IPS DF 6.9 (cell line): ENCODE measurements around the gene PKP2.
A peak's percentile ranks its signal among the peaks of the same experiment; 100 is the strongest.

ENCODE experiments used
- DNase-seq: peaks from one replicate; pipeline ENCODE4 v3.0.0-alpha.2; 2013; ENCODE audit warnings: low read depth, low spot score
- H3K27ac ChIP-seq: one replicate; pipeline ENCODE4 v1.5.1; 2013; ENCODE audit warnings: low read length, control low read depth
- H3K27me3 ChIP-seq: 2 replicates; pipeline ENCODE4 v1.6.1; 2013; ENCODE audit warnings: mild to moderate bottlenecking, low read length; ENCODE audit not compliant: control insufficient read depth, insufficient read depth
- H3K36me3 ChIP-seq: 2 replicates; pipeline ENCODE4 v1.6.1; 2013; ENCODE audit warnings: low read length; ENCODE audit not compliant: control insufficient read depth, insufficient read depth
- H3K4me1 ChIP-seq: 2 replicates; pipeline ENCODE4 v1.6.1; 2013; ENCODE audit warnings: low read length; ENCODE audit not compliant: control insufficient read depth, insufficient read depth
- H3K4me3 ChIP-seq: 2 replicates; pipeline ENCODE4 v1.5.1; 2013; ENCODE audit warnings: mild to moderate bottlenecking, low read length
- H3K9me3 ChIP-seq: 2 replicates; pipeline ENCODE4 v1.6.1; 2013; ENCODE audit warnings: low read length, inconsistent platforms; ENCODE audit not compliant: control insufficient read depth, insufficient read depth
- WGBS: extraction: QIAGEN DNeasy Blood & Tissue Kit; methylation state at CpG from one replicate; pipeline ENCODE4 v1.1.7; 2013; ENCODE audit warnings: mixed read lengths, missing lambda C conversion rate; ENCODE audit not compliant: insufficient read length, insufficient coverage; 5-methylcytosine and 5-hydroxymethylcytosine counted together

The PKP2 gene

DNA sequence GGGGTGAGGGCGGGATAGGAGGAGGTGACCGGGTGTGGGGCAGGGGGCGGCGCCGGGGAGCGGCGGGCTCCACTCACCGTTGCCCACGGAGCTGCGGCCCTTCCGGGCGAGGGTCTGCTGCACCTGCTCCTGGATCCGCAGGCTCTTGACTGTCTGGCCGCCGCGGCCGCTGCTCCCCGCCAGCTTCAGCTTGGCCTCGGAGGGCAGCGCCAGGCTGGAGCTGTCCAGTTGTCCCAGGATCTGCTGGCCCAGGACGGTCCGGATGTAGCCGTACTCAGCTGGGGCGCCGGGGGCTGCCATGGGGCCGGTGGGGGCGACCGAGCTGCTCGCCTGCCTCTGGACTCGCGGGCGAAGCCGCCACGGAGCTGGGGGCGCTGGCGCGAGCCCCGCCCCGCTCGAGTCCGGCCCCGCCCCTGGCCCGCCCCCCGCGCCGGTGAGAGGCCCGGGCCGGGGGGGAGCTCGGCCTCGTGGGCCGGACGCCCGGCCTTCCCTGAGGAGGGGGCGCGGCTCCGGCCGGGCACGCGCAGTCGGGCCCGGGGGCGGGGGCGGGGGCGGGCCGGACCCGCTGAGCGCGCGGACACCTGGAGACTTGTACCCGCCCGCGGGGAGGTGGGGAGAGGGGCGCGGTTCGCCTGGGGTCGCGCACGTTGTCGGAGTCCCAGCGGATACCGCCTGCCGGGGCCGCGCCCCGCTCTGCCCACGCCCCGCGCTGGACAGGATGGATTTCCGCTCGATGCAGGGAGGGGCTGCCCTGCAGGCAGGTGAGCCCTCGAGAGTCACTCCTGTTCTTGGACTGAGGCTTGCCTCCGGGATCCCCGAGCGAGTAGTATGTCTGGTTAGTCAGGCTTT is at the start of gene PKP2:
TSS of gene PKP2 (minus strand) at position 346 of the 849 bp plus-strand sequence. CDS start at position 300, 46 bp downstream.
- Histone ChIP-seq H3K36me3 (no peaks in the 10 kb centered on the region), H3K27me3 (no peaks in the 10 kb centered on the region), H3K27ac (no peak within 1 kb of the TSS), H3K4me1 (no peaks in the 10 kb centered on the region), H3K9me3 (no peaks in the 10 kb centered on the region), H3K4me3 (peak within 1 kb of the TSS; percentile 96; the same call in 1 of the 2 replicates)
- DNase-seq = peak; percentile 66
- no CpG with 5 or more reads among the region's 94 CpGs for WGBS

DNA sequence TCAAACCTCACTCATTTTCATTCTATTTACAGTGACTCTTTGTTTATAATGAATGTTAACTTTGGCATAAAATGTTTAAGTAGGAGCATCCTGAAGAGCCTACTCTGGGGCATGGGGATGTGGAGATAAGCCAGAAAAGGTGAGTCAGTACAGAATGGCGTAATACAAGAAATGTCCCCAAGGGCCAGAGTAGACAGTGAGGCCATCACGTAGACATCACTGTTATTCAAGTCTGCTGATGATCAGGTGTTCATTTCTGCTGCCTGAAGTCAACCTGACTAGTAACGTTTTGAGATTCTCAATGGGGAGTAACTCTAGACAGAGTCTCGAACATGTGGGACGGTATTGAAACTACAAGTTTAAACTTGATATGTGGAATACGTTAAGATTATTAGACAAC is 47.6 kb upstream of the PKP2 start:
- Histone ChIP-seq H3K36me3 (no peaks in the 10 kb centered on the region), H3K9me3 (no peaks in the 10 kb centered on the region), H3K27me3 (no peaks in the 10 kb centered on the region), H3K27ac (no peak overlapping the region), H3K4me1 (no peaks in the 10 kb centered on the region), H3K4me3 (no peak overlapping the region)
- DNase-seq = no peak
- 100% methylated on average over 1 of the region's 6 CpGs for WGBS

DNA sequence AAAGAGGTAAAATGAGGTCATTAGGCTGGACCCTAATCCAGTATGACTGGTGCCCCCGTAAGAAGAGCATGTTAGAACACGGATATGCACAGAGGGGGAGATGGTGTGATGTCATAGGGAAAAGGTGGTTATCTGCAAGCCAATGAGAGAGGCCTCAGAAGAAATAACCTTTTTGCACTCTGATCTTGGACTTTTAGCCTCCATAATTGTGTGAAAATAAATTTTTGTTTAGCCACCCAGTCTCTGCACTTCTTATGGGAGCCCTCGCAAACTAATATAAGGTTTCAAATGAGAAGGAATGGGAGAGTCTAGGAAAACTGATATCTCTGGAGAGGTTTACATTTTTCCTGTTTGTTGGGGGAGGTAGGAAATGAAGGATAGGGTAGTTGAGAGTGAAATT is 43.2 kb upstream of the PKP2 start:
- no peak for DNase-seq
- no peak overlapping the region for H3K27ac ChIP-seq
- no peaks in the 10 kb centered on the region for H3K9me3 ChIP-seq
- WGBS = no CpG with 5 or more reads among the region's 3 CpGs
- no peaks in the 10 kb centered on the region for H3K27me3 ChIP-seq
- no peak overlapping the region for H3K4me3 ChIP-seq
- H3K4me1 ChIP-seq = no peaks in the 10 kb centered on the region
- no peaks in the 10 kb centered on the region for H3K36me3 ChIP-seq

DNA sequence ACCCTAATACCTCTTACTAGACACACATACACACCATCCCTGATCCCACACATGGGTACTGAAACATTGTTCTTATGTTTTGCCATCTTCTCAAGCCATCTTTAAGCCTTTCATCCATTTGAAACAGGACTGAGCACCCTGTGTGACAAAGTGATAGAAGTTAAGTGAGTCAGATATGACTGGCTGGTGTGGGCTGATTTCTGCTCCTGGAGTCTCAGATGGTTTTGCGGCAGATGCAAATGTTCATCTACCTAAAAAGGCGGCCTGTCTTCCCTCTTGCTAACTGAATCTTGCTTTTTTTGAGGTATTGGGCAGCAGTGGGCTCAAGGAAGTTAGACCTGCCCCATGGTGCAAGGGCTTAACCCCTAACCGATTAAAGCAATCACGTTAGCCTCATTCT is 30.4 kb upstream of the PKP2 start:
- no peaks in the 10 kb centered on the region for H3K36me3 ChIP-seq
- H3K27me3 ChIP-seq = no peaks in the 10 kb centered on the region
- no CpG with 5 or more reads among the region's 4 CpGs for WGBS
- no peaks in the 10 kb centered on the region for H3K9me3 ChIP-seq
- H3K4me3 ChIP-seq = no peak overlapping the region
- DNase-seq = no peak
- H3K4me1 ChIP-seq = no peaks in the 10 kb centered on the region
- H3K27ac ChIP-seq = no peak overlapping the region

DNA sequence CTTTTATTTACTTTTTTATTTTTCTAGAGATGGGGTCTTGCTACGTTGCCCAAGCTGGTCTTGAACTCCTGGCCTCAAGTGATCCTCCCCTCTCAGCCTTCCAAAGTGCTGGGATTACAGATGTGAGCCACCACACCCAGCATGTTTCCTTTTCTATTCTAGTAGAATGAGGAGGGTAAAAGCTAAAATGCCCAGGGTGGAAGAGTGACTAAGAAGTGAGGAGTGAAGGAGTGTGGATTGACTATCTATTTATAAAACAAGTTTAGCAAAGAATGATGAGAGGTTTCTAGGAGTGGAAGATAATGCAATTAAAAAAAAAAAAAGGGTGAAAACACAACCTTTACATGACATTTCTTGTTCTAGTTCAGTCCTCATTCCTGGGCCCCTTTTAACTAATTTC is 29.8 kb upstream of the PKP2 start:
- Histone ChIP-seq H3K27me3 (no peaks in the 10 kb centered on the region), H3K36me3 (no peaks in the 10 kb centered on the region), H3K4me1 (no peaks in the 10 kb centered on the region), H3K9me3 (no peaks in the 10 kb centered on the region), H3K4me3 (no peak overlapping the region), H3K27ac (no peak overlapping the region)
- DNase-seq = no peak
- no CpG with 5 or more reads among the region's 1 CpG for WGBS

DNA sequence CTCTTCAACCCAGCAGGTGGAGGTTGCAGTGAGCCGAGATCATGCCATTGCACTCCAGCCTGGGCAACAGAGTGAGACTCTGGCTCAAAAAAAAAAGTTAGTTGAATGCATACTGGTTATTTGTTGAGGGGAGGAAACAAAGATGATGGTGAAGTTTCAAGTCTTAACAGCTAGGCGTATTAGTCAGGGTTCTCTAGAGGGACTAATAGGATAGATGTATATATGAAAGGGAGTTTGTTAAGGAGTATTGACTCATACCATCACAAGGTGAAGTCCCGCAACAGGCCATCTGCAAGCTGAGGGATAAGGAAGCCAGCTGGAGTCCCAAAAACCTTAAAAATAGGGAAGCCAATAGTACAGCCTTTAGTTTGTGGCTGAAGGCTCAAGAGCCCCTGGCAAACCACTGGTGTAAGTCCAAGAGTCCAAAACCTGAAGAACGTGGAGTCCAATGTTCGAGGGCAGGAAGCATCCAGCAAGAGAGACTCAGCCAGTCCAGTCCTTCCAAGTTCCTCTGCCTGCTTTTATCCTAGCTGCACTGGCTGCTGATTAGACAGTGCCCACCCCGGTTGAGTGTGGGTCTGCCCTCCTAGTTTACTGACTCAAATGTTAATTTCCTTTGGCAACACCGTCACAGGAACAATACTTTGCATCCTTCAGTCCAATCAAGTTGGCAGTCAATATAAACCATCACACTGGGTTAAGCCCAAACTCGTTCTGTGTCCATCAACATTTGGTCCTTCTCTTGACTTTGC is 26.1 kb upstream of the PKP2 start:
- Histone ChIP-seq H3K27me3 (no peaks in the 10 kb centered on the region), H3K9me3 (no peaks in the 10 kb centered on the region), H3K36me3 (no peaks in the 10 kb centered on the region), H3K27ac (no peak overlapping the region), H3K4me3 (no peak overlapping the region), H3K4me1 (no peaks in the 10 kb centered on the region)
- DNase-seq = no peak
- no CpG with 5 or more reads among the region's 8 CpGs for WGBS

DNA sequence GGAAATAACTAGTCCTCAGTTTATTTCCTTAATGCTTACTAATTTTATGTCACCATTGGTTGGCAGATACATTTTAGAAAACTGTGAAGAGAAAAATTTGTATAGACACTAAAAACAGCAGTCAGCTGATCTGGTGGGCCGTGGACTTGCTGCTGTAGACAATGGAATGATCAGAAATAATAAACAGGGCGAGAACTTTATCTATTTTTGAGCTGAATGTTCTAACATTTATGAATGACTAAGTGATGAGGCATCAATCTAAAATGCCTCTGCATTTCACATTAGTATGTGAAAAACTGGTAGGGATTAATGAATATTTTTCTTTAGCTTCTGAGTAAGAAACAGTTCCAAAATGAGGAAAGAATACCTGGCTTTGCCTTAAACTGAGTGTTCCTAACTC is 24.8 kb upstream of the PKP2 start:
- no CpG with 5 or more reads among the region's 2 CpGs for WGBS
- H3K36me3 ChIP-seq = no peaks in the 10 kb centered on the region
- no peaks in the 10 kb centered on the region for H3K27me3 ChIP-seq
- DNase-seq = no peak
- H3K4me3 ChIP-seq = no peak overlapping the region
- H3K4me1 ChIP-seq = no peaks in the 10 kb centered on the region
- H3K27ac ChIP-seq = no peak overlapping the region
- no peaks in the 10 kb centered on the region for H3K9me3 ChIP-seq

DNA sequence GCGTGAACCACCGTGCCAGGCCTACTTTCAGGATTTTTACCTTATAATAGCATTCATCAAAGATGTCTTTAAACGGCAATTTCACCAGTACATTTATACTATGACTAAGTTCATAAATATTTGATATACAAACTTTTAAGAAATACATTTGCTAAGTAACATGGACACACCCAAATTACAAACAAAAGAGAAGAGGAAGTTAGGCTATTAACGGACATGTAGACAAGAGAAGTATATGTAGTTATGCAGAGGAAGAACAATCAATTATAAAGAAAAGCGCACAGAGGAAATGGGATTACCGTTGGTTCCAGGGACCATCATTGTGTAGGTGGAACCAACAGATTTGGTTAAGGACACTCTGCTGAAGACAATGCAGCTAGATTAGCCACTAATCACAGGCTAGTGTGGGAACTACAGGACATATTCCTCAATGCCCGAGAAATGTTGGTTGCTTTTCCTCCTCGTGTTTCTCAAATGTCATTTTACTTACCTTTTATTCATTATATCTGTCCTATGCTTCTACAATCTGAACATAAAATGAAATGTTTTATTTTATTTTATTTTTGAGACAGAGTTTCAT is 24.0 kb upstream of the PKP2 start:
- H3K9me3 ChIP-seq = no peaks in the 10 kb centered on the region
- no peak overlapping the region for H3K4me3 ChIP-seq
- no peaks in the 10 kb centered on the region for H3K36me3 ChIP-seq
- H3K27me3 ChIP-seq = no peaks in the 10 kb centered on the region
- DNase-seq = no peak
- no peaks in the 10 kb centered on the region for H3K4me1 ChIP-seq
- no peak overlapping the region for H3K27ac ChIP-seq
- WGBS = no CpG with 5 or more reads among the region's 8 CpGs

DNA sequence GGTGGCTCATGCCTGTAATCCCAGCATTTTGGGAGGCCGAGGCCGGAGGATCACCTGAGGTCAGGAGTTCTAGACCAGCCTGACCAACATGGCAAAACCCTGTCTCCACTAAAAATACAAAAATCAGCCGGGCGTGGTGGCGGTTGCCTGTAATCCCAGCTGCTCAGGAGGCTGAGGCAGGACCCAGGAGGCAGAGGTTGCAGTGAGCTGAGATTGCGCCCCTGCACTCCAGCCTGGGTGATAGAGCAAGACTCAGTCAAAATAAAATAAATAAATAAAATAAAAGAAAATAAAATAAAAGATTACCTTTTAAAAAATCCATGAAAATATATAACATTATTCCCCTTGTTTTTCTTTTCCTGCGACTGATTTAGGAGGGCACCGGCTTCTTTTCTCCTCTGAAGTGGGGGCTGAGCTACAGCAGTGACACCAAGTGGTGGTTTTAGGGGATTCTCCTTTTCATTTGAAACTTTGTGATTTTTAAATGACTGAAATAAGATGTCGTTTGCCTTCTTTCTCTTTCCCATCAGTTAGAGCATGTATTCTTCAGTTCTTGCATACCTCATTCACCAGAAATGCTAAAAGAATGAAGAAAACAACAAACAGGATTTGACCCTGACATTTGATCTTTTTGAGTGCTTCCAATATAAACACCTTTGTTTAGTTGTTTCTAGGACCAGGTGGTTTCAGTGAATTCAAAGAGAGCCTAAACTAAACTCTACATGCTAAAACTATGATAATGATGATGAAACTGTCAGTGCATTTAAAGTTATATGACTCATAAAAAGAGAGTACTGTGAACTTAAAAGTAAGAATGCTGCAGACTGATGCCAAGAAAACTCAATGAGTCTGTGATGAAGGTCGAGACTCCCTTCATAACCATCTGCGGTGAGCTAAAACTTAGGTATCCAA is 22.6 kb upstream of the PKP2 start:
- Histone ChIP-seq H3K4me3 (no peak overlapping the region), H3K36me3 (no peaks in the 10 kb centered on the region), H3K9me3 (no peaks in the 10 kb centered on the region), H3K27ac (no peak overlapping the region), H3K4me1 (no peaks in the 10 kb centered on the region), H3K27me3 (no peaks in the 10 kb centered on the region)
- no peak for DNase-seq
- no CpG with 5 or more reads among the region's 11 CpGs for WGBS

DNA sequence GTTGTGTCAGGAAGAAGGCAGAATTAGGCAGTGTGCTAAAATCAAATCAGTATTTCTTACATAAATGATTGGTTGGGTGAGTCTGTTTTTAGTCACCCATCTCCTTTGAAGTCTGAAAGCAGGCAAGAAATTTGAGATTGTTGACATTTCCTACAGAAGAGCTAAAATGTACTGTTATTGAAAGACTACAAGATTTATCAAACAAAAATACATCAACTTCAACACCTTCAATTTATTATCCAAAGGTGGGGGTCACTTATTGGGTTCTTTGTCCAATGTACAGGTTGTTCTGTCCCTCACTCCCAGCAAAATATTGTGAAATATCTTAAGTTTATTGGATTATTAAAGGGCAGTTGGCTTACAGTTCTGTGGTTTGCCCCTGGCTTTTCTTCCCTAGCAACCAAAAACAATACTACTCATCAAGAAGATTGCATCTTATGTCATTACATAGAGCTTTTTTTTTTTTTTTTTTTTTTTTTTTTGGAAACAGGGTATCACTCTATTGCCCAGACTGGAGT is 20.6 kb upstream of the PKP2 start:
- Histone ChIP-seq H3K27me3 (no peaks in the 10 kb centered on the region), H3K4me3 (no peak overlapping the region), H3K9me3 (no peaks in the 10 kb centered on the region), H3K4me1 (no peaks in the 10 kb centered on the region), H3K27ac (no peak overlapping the region), H3K36me3 (no peaks in the 10 kb centered on the region)
- DNase-seq = no peak
